ENCODE data around the gene KRTAP1-1.

Gene KRTAP1-1

DNA sequence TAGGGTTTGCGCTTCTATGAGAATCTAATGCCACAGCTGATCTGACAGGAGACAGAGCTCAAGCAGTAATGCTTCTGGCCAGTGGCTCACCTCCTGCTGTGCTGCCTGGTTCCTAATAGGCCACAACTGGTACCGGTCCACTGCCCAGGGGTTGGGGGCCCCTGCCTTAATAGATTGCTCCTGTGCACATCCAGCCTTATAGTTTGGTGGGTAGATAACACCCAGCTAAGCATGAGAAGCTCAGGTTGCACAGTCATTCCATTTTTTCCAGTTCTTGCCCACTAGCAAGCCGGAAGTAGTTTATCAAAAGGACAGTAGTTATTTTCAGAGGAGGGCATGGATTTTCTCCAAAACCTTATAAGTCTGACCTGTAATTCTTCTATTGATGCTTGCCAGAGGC, 21.8 kb downstream of the KRTAP1-1 start:
- ChIA-PET POLR2A (no interaction called here), CTCF (interaction anchor here (0.9 to 2.0 kb wide), 3 partner anchors 9 to 529 kb away, joined by 3 to 6 read pairs (median 4); no protein-coding TSS in a partner anchor)
- H3K4me3 ChIP-seq (ENCODE audit: low read depth, low read length), result no peak overlapping the region
- TF ChIP-seq, protein P1, sequence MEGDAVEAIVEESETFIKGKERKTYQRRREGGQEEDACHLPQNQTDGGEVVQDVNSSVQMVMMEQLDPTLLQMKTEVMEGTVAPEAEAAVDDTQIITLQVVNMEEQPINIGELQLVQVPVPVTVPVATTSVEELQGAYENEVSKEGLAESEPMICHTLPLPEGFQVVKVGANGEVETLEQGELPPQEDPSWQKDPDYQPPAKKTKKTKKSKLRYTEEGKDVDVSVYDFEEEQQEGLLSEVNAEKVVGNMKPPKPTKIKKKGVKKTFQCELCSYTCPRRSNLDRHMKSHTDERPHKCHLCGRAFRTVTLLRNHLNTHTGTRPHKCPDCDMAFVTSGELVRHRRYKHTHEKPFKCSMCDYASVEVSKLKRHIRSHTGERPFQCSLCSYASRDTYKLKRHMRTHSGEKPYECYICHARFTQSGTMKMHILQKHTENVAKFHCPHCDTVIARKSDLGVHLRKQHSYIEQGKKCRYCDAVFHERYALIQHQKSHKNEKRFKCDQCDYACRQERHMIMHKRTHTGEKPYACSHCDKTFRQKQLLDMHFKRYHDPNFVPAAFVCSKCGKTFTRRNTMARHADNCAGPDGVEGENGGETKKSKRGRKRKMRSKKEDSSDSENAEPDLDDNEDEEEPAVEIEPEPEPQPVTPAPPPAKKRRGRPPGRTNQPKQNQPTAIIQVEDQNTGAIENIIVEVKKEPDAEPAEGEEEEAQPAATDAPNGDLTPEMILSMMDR (IDR thresholded peaks at IDR 0.05; ENCODE audit: insufficient read depth, low read length, missing control alignments), result no peak
- DNase-seq (ENCODE audit: low read depth, low spot score), result no peak

DNA sequence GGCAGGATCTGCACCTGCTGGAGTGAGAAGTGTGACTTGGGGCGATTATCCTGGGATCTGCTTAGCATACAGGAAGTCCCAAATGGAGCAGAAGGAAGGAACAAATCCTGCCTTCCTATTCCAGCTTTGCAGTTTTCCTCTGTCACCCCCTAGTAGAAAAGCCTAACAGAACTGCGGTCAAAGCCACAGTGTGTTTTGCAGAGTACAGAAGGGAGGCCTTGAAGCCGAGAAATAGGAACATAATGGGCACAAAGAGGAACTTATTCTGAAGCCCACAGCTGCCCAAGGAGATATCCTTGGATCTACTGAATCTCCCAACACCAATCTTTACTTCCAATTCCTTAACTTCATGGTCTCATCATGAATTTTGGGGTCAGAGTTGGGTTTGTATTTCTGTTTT, 22.7 kb downstream of the KRTAP1-1 start:
- DNase-seq (ENCODE audit: low read depth, low spot score), result no peak
- ChIA-PET CTCF (interaction anchor here (1.5 to 2.0 kb wide), 2 partner anchors 10 kb away, joined by 5 to 6 read pairs; no protein-coding TSS in a partner anchor), POLR2A (no interaction called here)
- no peak overlapping the region for H3K4me3 ChIP-seq (ENCODE audit: low read depth, low read length)
- TF ChIP-seq, protein P1 (IDR thresholded peaks at IDR 0.05; ENCODE audit: insufficient read depth, low read length, missing control alignments), result no peak

DNA sequence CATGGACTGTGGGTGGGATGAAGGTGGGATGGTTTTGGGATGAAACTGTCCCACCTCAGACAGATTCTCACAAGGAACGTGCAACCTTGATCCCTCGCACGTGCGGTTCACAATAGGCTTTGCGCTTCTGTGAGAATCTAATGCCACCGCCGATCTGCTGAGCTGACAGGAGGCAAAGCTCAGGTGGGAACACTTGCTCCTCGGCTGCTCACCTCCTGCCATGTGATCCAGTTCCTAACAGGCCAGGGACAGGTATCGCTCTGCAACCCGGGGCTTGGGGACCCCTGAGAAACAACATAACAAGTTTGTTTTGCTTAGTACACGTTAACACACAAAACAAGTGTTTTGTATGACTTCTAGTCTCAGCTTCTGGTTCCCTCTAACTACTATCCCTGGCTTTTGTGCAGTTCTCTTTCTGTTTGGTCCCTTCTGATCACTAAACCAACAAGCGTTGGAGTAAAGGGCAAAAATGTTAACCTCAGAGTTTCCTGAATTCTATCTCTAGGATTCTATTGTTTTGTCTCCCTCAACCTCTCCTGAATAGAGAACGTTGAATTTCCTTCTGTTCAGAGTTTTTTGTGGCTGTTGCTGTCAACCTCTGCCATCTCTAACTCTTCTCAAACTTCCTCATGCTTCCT, 24.6 kb downstream of the KRTAP1-1 start:
- POLR2A ChIA-PET, result no interaction called here
- DNase-seq (ENCODE audit: low read depth, low spot score), result no peak
- H3K4me3 ChIP-seq (ENCODE audit: low read depth, low read length), result no peak overlapping the region
- TF ChIP-seq, protein P1 (IDR thresholded peaks at IDR 0.05; ENCODE audit: insufficient read depth, low read length, missing control alignments), result no peak
- CTCF ChIA-PET, result no interaction called here

DNA sequence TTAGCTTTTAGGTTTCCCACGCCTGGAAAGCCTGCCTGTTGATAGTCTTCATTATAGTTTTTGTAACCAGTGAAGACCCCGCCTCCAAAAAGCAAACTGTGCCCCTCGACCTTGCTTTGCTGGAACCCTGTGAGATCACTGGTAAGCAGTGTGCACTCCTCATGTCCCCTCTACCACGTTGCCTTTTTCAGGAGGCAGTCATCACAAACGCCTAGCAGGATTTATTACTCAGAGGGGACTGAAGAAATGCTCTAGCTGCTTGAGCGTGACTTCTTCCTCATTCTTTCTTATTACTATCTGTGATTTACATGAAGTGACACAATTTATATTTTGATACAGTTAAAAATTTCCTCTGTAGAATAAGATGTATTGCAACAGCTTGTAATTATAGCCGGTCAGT, 25.8 kb downstream of the KRTAP1-1 start:
- no peak overlapping the region for H3K4me3 ChIP-seq (ENCODE audit: low read depth, low read length)
- TF ChIP-seq, protein P1 (IDR thresholded peaks at IDR 0.05; ENCODE audit: insufficient read depth, low read length, missing control alignments), result no peak
- CTCF ChIA-PET, result interaction anchor here (0.8 to 1.9 kb wide), 2 partner anchors 10 to 159 kb away, joined by 3 to 6 read pairs; no protein-coding TSS in a partner anchor
- POLR2A ChIA-PET, result no interaction called here
- no peak for DNase-seq (ENCODE audit: low read depth, low spot score)

DNA sequence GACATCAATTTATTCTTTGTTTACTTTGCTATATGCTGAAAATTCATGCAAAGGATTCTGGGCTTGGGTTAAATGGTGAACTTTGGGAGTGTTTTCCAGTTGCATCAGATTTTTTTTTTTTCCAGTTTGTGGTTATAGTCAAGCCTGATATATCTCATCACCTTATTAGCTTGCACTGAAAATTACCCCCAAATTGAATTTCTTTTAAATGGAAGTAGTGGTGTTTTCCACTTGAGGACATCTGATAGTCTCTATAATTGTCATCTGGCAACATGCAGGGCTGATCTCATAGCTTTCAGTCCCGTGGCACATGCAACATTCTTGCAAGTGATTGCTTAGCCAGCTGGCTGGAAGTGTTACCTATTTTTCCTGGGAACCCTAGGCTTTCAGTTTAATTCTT, 27.6 kb downstream of the KRTAP1-1 start:
- CTCF ChIA-PET, result interaction anchor here (0.9 to 1.2 kb wide), 2 partner anchors 9 to 10 kb away, joined by 3 to 5 read pairs; no protein-coding TSS in a partner anchor
- no peak overlapping the region for H3K4me3 ChIP-seq (ENCODE audit: low read depth, low read length)
- POLR2A ChIA-PET, result no interaction called here
- TF ChIP-seq, protein P1 (IDR thresholded peaks at IDR 0.05; ENCODE audit: insufficient read depth, low read length, missing control alignments), result no peak
- DNase-seq (ENCODE audit: low read depth, low spot score), result no peak

DNA sequence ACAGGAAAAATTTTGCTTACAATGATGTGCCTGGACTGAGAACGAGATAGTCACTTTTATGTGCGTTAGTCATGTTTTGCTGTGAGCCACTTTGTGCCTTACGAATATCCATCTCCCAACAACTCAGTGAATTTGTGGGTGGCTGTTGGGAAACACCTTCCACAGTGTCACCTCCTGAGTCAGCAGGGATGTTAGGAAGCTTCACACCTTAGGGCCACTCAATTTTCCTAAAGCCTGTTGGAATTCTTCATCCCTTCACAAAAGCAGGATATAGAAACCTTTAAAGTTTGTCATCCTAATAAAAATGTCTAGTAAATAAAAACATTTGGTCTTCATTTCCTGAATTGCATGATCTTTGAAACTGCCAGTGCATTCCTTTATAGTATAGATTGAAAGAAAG, 28.1 kb downstream of the KRTAP1-1 start:
- no peak overlapping the region for H3K4me3 ChIP-seq (ENCODE audit: low read depth, low read length)
- DNase-seq (ENCODE audit: low read depth, low spot score), result no peak
- TF ChIP-seq, protein P1 (IDR thresholded peaks at IDR 0.05; ENCODE audit: insufficient read depth, low read length, missing control alignments), result no peak
- ChIA-PET POLR2A (no interaction called here), CTCF (interaction anchor here (1.2 kb wide), 1 partner anchor 9 kb away, joined by 5 read pairs; no protein-coding TSS in a partner anchor)

Data from AG04449 (cell line).